ENCODE data around the gene BLMH.

BLMH gene, protein sequence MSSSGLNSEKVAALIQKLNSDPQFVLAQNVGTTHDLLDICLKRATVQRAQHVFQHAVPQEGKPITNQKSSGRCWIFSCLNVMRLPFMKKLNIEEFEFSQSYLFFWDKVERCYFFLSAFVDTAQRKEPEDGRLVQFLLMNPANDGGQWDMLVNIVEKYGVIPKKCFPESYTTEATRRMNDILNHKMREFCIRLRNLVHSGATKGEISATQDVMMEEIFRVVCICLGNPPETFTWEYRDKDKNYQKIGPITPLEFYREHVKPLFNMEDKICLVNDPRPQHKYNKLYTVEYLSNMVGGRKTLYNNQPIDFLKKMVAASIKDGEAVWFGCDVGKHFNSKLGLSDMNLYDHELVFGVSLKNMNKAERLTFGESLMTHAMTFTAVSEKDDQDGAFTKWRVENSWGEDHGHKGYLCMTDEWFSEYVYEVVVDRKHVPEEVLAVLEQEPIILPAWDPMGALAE

GRCh38 chr17:30291543-30292285 is at the start of gene BLMH:
BLMH (minus strand) TSS chr17:30291944; CDS start chr17:30291819, 125 bp downstream.
- DNase-seq (ENCODE audit: low read depth), result peak; percentile 64

DNA sequence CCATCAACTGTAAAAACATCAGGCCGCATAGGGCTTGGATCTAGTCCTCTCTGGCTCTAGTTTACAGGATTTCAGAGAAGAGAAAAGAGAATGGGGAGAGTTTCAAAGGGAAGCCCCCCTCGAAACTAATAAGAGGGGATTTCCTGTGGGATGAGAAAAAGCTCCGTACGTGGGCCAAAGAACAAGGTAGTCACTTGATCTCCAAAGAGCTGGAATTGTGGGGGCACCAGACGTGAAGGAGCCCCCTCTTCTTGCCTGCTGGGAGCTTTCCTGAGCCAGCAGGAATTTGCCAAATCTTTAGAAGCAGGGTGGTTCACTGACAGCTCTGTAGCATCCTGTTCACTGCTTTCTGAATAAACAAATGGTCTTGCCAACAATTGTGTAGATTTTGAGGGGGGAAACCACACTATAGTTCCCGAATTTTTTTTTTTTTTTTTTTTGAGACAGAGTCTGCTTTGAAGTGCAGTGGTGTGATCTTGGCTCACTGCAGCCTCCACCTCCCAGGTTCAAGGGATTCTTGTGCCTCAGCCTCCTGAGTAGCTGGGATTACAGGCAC is 49.1 kb upstream of the BLMH start:
- DNase-seq (ENCODE audit: low read depth), result no peak

- no peak for DNase-seq (ENCODE audit: low read depth)
Observed at GRCh38 chr17:30339086-30339485, 47.3 kb upstream of the BLMH start.

- no peak for DNase-seq (ENCODE audit: low read depth)
Observed at GRCh38 chr17:30337393-30337999, 45.8 kb upstream of the BLMH start.

DNA sequence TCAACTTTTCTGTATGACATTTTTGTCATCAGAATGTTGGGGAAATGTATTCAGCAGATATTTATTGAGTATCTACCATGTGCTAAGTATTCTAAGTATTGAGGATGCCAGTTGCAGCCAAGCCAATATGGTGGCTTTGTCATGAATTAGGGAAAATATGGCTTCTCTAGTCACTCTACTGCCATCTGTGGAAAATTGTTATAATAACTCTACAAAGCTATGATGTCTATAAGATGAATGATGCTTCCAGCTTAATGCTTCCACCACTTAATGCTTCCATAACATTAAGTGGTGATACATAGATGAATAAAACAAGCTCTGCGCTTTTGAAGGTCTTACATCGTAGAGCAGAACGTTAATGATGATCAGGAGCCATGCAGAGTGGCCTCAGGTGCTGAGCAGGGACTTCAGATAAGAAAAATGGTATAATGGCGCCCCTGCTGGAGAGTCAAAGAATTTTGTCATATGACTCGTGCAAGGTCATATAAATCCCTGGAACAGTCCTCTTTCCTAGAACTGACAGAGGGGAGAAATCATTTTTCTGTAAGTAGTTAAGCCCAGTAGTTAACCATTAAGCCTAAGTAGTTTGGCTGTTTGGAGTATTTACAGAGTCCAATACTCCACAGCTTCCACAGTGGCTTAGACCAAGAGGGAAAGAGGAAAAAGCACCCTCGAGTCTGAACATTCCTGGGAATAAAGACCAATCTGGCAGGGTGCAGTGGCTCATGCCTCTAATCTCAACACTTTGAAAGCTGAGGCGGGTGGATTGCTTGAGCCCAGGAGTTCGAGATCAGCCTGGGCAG is 44.8 kb upstream of the BLMH start:
- no peak for DNase-seq (ENCODE audit: low read depth)

DNA sequence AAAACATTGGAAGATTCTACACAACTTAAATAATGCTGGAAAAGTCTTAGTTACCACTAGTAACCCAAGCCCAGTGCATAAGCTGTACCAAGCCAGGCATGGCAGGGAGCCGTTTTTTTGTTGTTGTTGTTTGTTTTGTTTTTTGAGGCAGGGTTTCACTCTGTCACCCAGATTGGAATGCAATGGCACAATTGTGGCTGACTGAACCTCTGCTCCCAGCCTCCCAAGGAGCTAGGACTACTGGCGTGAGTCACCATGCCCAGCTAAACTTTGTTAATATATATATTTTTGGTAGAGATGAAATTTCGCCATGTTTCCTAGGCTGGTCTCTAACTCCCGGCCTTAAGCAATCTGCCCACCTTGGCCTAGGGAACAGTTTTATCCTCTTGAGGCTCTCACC is 42.7 kb upstream of the BLMH start:
- DNase-seq (ENCODE audit: low read depth), result no peak

DNA sequence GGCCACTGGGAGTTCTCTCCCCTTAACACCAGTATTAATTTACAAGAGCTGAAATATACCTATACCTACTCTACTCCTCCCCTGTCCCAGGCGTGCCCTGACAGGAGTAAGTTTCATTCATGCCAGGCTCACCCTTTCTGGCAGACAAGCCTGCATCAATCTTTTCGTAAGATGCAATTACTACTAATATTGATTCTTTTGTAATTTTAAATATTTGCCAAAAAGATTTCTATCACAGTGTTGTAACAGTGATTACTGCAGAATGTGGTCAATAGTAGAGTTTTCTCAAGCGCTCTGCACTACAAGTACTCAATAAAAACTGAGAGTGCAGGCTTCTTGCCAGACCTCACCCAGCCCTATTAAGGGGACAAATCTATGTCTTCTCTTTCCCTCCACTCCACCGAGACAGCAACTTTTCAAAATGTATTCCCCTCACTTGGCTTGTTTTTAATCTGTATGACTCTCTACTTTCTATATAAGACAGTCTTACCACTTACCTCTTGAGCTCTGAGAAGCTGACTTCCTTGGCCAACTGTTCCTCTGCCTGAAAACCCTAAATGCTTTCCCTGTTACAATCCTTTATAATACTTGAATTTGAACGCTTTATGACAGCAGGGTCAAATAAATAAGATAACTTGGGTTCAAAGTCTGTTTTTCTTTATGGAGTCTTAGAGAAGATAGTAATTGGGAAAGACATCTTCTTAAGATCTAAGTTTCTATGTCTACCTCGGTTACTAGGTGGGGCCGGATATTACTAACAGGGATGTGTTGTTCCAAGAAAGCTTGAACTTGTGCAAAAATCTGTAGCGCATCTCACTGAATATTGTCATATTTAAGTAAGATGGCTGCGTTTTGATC is 42.0 kb upstream of the BLMH start, which contains the start of gene TMIGD1:
Gene TMIGD1 (minus strand): TSS at position 555 of the 858 bp plus-strand sequence. CDS start 1,924 bp downstream, outside the sequence.
- DNase-seq (ENCODE audit: low read depth), result no peak

DNA sequence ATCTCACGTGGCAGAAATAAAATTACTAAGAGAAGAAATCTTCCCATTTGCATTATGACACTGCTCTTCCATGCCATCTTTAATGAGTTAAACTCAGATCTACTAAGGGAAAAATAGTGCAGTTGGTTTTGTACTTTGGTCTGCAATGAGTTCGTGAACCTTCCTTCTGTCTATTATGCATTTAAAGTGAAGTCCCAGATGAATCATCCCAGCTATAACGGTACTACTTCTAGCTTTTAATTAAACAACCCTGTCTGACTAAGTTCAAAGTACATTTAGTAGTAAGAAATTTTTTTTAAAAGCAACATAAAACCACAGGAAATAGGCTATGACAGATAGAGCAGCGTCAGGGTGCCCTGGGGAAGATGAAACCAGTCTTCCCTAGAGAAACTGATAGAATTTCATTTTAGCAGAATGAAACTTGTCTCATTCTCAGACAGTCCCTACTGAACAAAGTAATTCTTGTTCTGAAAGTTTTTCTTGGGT is 40.4 kb upstream of the BLMH start:
- DNase-seq (ENCODE audit: low read depth), result peak; percentile 25

- no peak for DNase-seq (ENCODE audit: low read depth)
Observed at GRCh38 chr17:30326809-30327208, 35.1 kb upstream of the BLMH start.

GRCh38 chr17:30324723-30325122 is 33.0 kb upstream of the BLMH start:
- no peak for DNase-seq (ENCODE audit: low read depth)

DNA sequence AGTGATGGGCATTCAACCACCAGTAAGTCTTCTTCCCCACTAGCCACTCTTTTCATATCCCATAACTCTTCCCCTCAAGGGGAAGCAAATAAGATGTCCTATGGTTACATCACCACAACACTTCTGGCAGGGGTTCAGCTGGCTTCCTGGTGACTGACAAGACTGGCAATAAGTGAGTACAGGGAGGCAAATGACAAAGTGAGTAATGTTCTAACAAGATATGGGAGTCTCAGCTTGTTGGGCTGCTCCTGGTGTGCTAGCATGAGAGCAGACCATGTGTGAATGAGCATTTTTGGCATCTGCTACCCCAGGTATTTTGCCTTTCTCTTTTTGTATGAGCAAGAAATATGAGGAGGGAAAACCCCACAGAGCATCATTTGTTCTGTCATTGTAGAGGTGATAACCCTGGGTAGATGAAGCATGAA is 32.2 kb upstream of the BLMH start:
- DNase-seq (ENCODE audit: low read depth), result peak; percentile 30

GRCh38 chr17:30323262-30323894 is 31.6 kb upstream of the BLMH start:
- DNase-seq (ENCODE audit: low read depth), result no peak

DNA sequence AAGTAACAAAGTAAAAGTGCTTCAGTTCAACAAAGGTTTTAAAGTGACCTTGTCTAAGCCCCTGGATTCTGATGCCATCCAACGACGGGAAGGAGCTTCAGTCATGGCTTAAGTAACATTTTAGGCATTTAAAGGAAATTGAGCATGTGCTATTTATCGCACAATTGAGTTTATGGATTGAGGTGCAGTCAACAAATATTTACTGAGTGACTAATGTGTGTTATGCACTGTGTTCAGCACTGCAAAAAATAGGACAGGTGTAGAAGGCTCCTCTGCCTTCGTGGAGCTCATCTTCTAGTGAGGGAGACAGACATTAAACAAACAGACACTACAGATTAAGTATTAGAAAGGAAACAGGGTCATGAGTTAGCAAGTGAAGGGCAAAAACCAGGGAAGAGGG is 29.6 kb upstream of the BLMH start:
- no peak for DNase-seq (ENCODE audit: low read depth)

DNA sequence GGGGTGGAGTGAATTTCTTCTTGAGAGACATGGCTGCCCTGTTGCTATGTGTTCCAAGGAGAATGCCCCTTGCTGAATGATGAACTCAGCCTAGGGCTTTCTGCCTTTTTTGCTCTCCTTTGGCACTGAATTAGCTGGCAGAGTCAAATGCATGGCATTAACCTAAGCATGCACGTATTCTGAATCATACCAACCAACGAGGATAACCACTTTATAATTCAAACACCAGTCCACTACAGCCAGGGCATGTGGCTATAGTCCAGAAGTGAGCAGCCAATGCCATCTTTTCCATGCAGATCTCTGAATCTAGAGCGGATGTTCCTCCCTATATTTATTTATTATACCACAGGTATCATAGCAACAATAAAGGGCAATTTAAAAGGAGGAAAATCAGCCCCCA is 26.4 kb upstream of the BLMH start:
- no peak for DNase-seq (ENCODE audit: low read depth)

DNA sequence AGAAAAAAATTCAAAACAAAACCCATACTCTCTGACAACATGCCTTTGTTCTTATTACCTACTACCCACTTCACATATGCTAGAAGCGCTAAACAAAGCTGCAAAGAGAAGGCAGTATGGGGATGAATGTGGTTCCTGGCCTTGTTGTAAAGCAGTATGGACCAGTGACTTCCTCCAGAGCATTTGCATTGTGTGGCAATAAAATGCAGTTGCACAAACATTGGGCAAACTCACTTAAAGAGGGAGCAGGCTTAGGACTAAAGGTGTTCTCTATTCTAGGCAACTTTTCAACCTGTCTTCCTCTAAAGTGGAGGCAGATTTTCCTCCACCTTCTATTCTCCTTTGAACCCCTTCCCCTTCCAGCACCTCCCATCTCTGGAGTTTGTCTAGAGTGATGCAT is 25.0 kb upstream of the BLMH start:
- DNase-seq (ENCODE audit: low read depth), result no peak

DNA sequence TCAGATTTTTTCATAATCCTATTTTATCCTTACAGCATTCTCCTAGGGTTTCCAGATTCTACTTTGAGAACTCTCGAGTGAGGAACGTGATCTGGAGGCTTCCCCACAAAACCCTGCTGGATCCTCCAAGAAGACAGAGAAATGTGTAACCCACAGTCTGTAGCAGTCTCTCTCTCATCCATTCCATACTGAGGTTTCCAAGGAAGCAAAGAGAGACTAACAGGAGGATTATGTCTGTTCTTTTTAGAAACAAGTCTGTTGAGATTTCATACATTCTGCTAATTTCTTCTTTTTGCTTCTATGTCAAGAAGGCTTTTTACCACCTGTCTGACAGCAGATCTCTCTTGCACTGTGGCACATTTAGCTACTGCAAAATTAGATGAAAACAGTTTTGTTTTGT is 23.4 kb upstream of the BLMH start:
- no peak for DNase-seq (ENCODE audit: low read depth)

DNA sequence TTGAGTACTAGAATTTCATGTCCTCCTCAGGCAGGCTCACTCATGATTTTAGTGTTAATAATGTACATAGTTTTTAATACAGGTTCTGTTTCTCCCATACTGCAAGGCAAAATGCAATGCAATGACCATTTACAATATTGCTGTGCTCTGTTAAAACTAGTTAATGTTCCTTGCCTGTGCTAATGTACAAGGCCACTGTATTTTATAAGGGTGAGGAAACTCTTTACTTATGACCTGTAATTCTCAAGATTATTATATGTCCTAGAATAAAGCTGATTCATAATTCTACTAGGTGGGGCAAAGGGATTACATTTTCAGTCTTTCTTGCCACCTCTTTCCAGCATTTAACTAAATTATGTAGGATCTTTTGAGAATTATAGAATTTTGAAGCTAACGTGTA is 22.7 kb upstream of the BLMH start:
- no peak for DNase-seq (ENCODE audit: low read depth)

DNA sequence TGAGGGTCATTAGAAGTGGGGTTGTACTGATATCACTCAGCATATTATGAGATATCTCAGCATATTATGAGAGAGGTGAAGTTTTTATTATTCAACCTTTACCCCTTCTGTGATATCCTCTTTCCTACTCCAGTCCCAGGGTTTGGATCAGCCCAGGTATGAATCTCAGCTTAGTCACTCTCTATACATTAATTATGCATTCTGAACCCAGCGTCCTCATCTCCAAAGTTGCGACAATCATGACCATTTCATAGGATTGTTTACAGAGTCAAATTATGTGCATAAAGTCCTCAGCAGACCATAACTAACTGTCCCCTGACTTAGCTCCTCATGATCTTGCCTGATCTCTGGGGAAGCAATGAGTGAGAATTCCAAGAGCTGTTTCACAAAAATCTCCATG is 20.5 kb upstream of the BLMH start:
- DNase-seq (ENCODE audit: low read depth), result no peak

DNA sequence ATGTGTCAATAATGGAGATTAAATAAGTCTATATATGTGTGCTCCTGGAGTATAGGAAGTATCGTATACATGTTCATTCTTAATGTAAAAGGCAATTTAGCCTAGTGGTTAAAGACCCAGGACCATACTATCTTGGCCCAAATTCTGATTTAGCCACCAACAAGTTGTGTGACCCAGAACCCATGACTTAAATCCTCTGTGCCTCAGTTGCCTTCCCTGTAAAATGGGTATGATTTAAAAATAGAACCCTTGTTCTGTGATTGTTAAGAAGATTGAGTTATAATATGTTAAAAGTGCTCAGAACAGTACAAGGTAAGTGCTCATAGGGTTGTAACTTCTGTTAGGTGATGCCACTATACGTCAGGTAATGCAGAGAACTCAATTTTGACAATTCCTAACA is 18.8 kb upstream of the BLMH start:
- no peak for DNase-seq (ENCODE audit: low read depth)

- DNase-seq (ENCODE audit: low read depth), result no peak
Observed at GRCh38 chr17:30309591-30309990, 17.8 kb upstream of the BLMH start.

All from stromal cell of bone marrow (primary cell).